ENCODE data around the gene CYP4F8. TPM values are rescaled to one million over a fixed set of nuclear protein-coding genes. Genes with fewer than 3 reads are reported as not detected.

CYP4F8 gene
- total and polyA plus RNA-seq, 2 donors (not counting 1 experiment from before 2014, with no cell fraction given), result not detected

- H3K4me1 Mint-ChIP-seq, result no peaks in the 10 kb centered on the region
- Histone ChIP-seq H3K79me2 (ENCODE audit: control insufficient read depth, insufficient read depth, low read length) (no peaks in the 10 kb centered on the region), H4K20me1 (ENCODE audit: control insufficient read depth, insufficient read depth, low read length, poor library complexity, severe bottlenecking) (no peaks in the 10 kb centered on the region), H3K4me1 (ENCODE audit: control insufficient read depth in 2 of 2, insufficient read depth in 2 of 2, low read length in 2 of 2) (no peaks in the 10 kb centered on the region), H3K9me3 (ENCODE audit: control extremely low read depth in 1 of 3, control insufficient read depth in 2 of 3, insufficient read depth in 1 of 3, low read length in 2 of 3) (peaks cover 0 to 3% (median 0%) of the 10 kb centered on the region in 3 donors), H3K9ac (ENCODE audit: low read length) (no peak overlapping the region), H3K27me3 (replicated peaks in 1 of 4; ENCODE audit: control extremely low read depth in 1 of 4, control insufficient read depth in 3 of 4, insufficient read depth in 4 of 4, low read length in 3 of 4) (peaks cover 0 to 9% (median 0%) of the 10 kb centered on the region in 4 experiments), H2AFZ (ENCODE audit: insufficient read depth, low read depth, low read length, poor library complexity, severe bottlenecking) (no peak overlapping the region), H3K4me2 (replicated peaks; ENCODE audit: low read depth, low read length, poor library complexity, severe bottlenecking) (no peak overlapping the region), H3K27ac (ENCODE audit: low read length in 2 of 2) (no peak overlapping the region), H3K4me3 (ENCODE audit: control extremely low read depth in 1 of 5, extremely low read depth in 1 of 5, insufficient read depth in 1 of 5, low read depth in 2 of 5, low read length in 4 of 5) (no peak overlapping the region), H3K36me3 (replicated peaks in 1 of 2; ENCODE audit: control extremely low read depth in 1 of 2, control insufficient read depth in 1 of 2, extremely low read depth in 1 of 2, insufficient read depth in 2 of 2, low read length in 1 of 2) (no peaks in the 10 kb centered on the region)
- POLR2A ChIA-PET, result no interaction called here
- WGBS (ENCODE audit: insufficient coverage), result 86% methylated on average over 2 of the region's 3 CpGs
- ATAC-seq (ENCODE audit: low read depth) (no peak), DNase-seq (no peak)
- intact Hi-C loops (cut with micrococcal nuclease), result no loop called here
- CTCF ChIA-PET, result no interaction called here
- no peaks in the 10 kb centered on the region for H3K9me3 Mint-ChIP-seq (ENCODE audit: insufficient read depth)
- TF ChIP-seq EZH2 (IDR thresholded peaks at IDR 0.05; ENCODE audit: borderline replicate concordance, insufficient read depth, low read depth, low read length, poor library complexity, severe bottlenecking) (no peak), CTCF (IDR thresholded peaks at IDR 0.05) (no peak)
- no peak overlapping the region for H3K27ac Mint-ChIP-seq
- H3K27me3 Mint-ChIP-seq, result peaks cover 16% of the 10 kb centered on the region
- H3K4me3 Mint-ChIP-seq, result no peak overlapping the region
Observed at GRCh38 chr19:15669440-15669839, 54.4 kb downstream of the CYP4F8 start.

- Histone ChIP-seq H4K20me1 (ENCODE audit: control insufficient read depth, insufficient read depth, low read length, poor library complexity, severe bottlenecking) (no peaks in the 10 kb centered on the region), H3K4me2 (replicated peaks; ENCODE audit: low read depth, low read length, poor library complexity, severe bottlenecking) (no peak overlapping the region), H3K27ac (ENCODE audit: low read length in 2 of 2) (no peak overlapping the region), H3K4me3 (ENCODE audit: control extremely low read depth in 1 of 5, extremely low read depth in 1 of 5, insufficient read depth in 1 of 5, low read depth in 2 of 5, low read length in 4 of 5) (no peak overlapping the region), H3K9me3 (ENCODE audit: control extremely low read depth in 1 of 3, control insufficient read depth in 2 of 3, insufficient read depth in 1 of 3, low read length in 2 of 3) (no peaks in the 10 kb centered on the region), H3K27me3 (replicated peaks in 1 of 4; ENCODE audit: control extremely low read depth in 1 of 4, control insufficient read depth in 3 of 4, insufficient read depth in 4 of 4, low read length in 3 of 4) (peaks cover 0 to 9% (median 0%) of the 10 kb centered on the region in 4 experiments), H3K9ac (ENCODE audit: low read length) (no peak overlapping the region), H3K79me2 (ENCODE audit: control insufficient read depth, insufficient read depth, low read length) (no peaks in the 10 kb centered on the region), H3K4me1 (ENCODE audit: control insufficient read depth in 2 of 2, insufficient read depth in 2 of 2, low read length in 2 of 2) (no peaks in the 10 kb centered on the region), H3K36me3 (replicated peaks in 1 of 2; ENCODE audit: control extremely low read depth in 1 of 2, control insufficient read depth in 1 of 2, extremely low read depth in 1 of 2, insufficient read depth in 2 of 2, low read length in 1 of 2) (no peaks in the 10 kb centered on the region), H2AFZ (ENCODE audit: insufficient read depth, low read depth, low read length, poor library complexity, severe bottlenecking) (no peak overlapping the region)
- ATAC-seq (ENCODE audit: low read depth) (no peak), DNase-seq (no peak)
- H3K27ac Mint-ChIP-seq, result no peak overlapping the region
- CTCF ChIA-PET, result no interaction called here
- H3K27me3 Mint-ChIP-seq, result peaks cover 14% of the 10 kb centered on the region
- intact Hi-C loops (cut with micrococcal nuclease), result no loop called here
- 100% methylated on average over 2 of the region's 4 CpGs for WGBS (ENCODE audit: insufficient coverage)
- TF ChIP-seq CTCF (IDR thresholded peaks at IDR 0.05) (no peak), EZH2 (IDR thresholded peaks at IDR 0.05; ENCODE audit: borderline replicate concordance, insufficient read depth, low read depth, low read length, poor library complexity, severe bottlenecking) (no peak)
- H3K4me3 Mint-ChIP-seq, result no peak overlapping the region
- H3K4me1 Mint-ChIP-seq, result no peaks in the 10 kb centered on the region
- POLR2A ChIA-PET, result no interaction called here
- no peaks in the 10 kb centered on the region for H3K9me3 Mint-ChIP-seq (ENCODE audit: insufficient read depth)
Observed at GRCh38 chr19:15669891-15670290, 54.9 kb downstream of the CYP4F8 start.

Data from B cell (primary cell).